ENCODE measurements around the gene NLN.

NLN gene

GRCh38 chr5:65695162-65695755 is 26.7 kb upstream of the NLN start:
- no peak for TF ChIP-seq CTCF (IDR thresholded peaks at IDR 0.05)
- no peaks in the 10 kb centered on the region for H3K4me1 ChIP-seq (ENCODE audit: control insufficient read depth in 1 of 2, insufficient read depth in 1 of 2, low read depth in 1 of 2, low read length in 1 of 2)
- H3K27me3 ChIP-seq: no peaks in the 10 kb centered on the region
- H3K4me3 ChIP-seq (ENCODE audit: low read depth in 1 of 2, low read length in 1 of 2): no peak overlapping the region
- H3K9me3 ChIP-seq: no peaks in the 10 kb centered on the region
- no peak overlapping the region for H3K27ac ChIP-seq
- H3K36me3 ChIP-seq: peaks cover 50% of the 10 kb centered on the region

- TF ChIP-seq CTCF (IDR thresholded peaks at IDR 0.05): no peak
- Histone ChIP-seq H3K27ac (no peak overlapping the region), H3K4me3 (ENCODE audit: low read depth in 1 of 2, low read length in 1 of 2) (no peak overlapping the region), H3K27me3 (no peaks in the 10 kb centered on the region), H3K9me3 (no peaks in the 10 kb centered on the region), H3K4me1 (ENCODE audit: control insufficient read depth in 1 of 2, insufficient read depth in 1 of 2, low read depth in 1 of 2, low read length in 1 of 2) (no peaks in the 10 kb centered on the region), H3K36me3 (peaks cover 49% of the 10 kb centered on the region)
Observed at GRCh38 chr5:65695896-65696295, 26.1 kb upstream of the NLN start.

- Histone ChIP-seq H3K36me3 (peaks cover 45% of the 10 kb centered on the region), H3K9me3 (no peaks in the 10 kb centered on the region), H3K4me1 (ENCODE audit: control insufficient read depth in 1 of 2, insufficient read depth in 1 of 2, low read depth in 1 of 2, low read length in 1 of 2) (no peaks in the 10 kb centered on the region), H3K27ac (no peak overlapping the region), H3K27me3 (no peaks in the 10 kb centered on the region), H3K4me3 (ENCODE audit: low read depth in 1 of 2, low read length in 1 of 2) (no peak overlapping the region)
- TF ChIP-seq CTCF (IDR thresholded peaks at IDR 0.05): no peak
Observed at GRCh38 chr5:65696892-65697291, 25.1 kb upstream of the NLN start.

GRCh38 chr5:65699338-65699737 is 22.7 kb upstream of the NLN start:
- Histone ChIP-seq H3K4me1 (ENCODE audit: control insufficient read depth in 1 of 2, insufficient read depth in 1 of 2, low read depth in 1 of 2, low read length in 1 of 2) (no peaks in the 10 kb centered on the region), H3K27ac (no peak overlapping the region), H3K9me3 (peaks cover 4% of the 10 kb centered on the region), H3K36me3 (peaks cover 67% of the 10 kb centered on the region), H3K27me3 (no peaks in the 10 kb centered on the region), H3K4me3 (ENCODE audit: low read depth in 1 of 2, low read length in 1 of 2) (no peak overlapping the region)
- no peak for TF ChIP-seq CTCF (IDR thresholded peaks at IDR 0.05)

GRCh38 chr5:65702036-65702435 is 20.0 kb upstream of the NLN start:
- peaks cover 4% of the 10 kb centered on the region for H3K9me3 ChIP-seq
- no peak for TF ChIP-seq CTCF (IDR thresholded peaks at IDR 0.05)
- no peaks in the 10 kb centered on the region for H3K4me1 ChIP-seq (ENCODE audit: control insufficient read depth in 1 of 2, insufficient read depth in 1 of 2, low read depth in 1 of 2, low read length in 1 of 2)
- peaks cover 72% of the 10 kb centered on the region for H3K36me3 ChIP-seq
- no peak overlapping the region for H3K4me3 ChIP-seq (ENCODE audit: low read depth in 1 of 2, low read length in 1 of 2)
- no peak overlapping the region for H3K27ac ChIP-seq
- no peaks in the 10 kb centered on the region for H3K27me3 ChIP-seq

Measured in neutrophil (primary cell).